ENCODE measurements around the gene MAML2.
A peak's percentile ranks its signal among the peaks of the same experiment; 100 is the strongest.

Gene MAML2

DNA sequence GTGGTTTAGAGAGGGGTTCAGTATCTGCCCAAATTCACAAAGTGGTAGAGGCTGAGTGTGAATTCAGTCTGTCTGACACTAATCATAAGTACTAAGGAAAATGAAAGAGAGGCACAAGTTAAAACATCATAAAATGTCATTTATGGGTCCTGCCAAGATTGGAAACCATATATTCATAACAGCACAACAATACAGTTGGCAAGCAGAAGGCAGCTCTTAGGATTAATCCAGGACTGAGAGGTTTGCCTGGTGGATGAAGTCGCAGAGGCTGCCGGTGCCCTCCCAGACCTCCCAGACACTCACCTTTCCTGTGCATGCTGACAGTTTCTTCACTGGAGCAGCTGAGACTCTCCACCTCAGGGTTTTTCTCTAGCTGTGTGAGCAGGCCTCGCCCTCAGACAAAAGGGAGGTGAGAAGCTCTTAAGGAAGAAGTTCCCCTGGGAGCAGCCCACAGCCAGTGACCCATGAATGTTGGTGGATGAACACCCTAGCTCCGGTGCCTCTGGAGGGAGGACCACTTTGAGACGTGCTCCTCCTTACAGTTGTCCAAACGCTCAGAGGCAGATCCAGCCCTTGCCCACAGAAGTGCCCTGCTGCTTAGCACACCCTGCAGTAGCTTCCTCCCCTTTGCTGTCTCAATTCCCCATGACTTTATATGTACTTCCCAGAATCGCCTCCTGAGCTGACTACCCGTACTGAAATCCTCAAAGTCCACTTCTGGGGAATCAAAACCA lies 43.7 kb downstream of the MAML2 start:
- 72% methylated on average over 5 of the region's 8 CpGs for WGBS (ENCODE audit: insufficient coverage)
- Histone ChIP-seq H3K9me3 (ENCODE audit: control extremely low read depth in 1 of 5, control insufficient read depth in 4 of 5, insufficient read depth in 2 of 5, low read depth in 1 of 5, low read length in 4 of 5) (no peaks in the 10 kb centered on the region), H3K4me3 (ENCODE audit: control insufficient read depth in 1 of 7, extremely low read depth in 1 of 7, insufficient read depth in 4 of 7, low read depth in 2 of 7, low read length in 6 of 7) (no peak overlapping the region), H3K4me1 (ENCODE audit: control extremely low read depth in 1 of 4, control insufficient read depth in 4 of 4, insufficient read depth in 4 of 4, low read length in 3 of 4) (peaks cover 1 to 14% (median 6%) of the 10 kb centered on the region in 4 experiments), H3K27ac (ENCODE audit: insufficient read depth in 1 of 2, low read depth in 1 of 2, low read length in 2 of 2, poor library complexity in 1 of 2, severe bottlenecking in 2 of 2) (no peak overlapping the region), H3K27me3 (replicated peaks in 2 of 5; ENCODE audit: control insufficient read depth in 4 of 5, insufficient read depth in 5 of 5, low read length in 4 of 5) (no peaks in the 10 kb centered on the region), H3K36me3 (ENCODE audit: control insufficient read depth in 4 of 4, insufficient read depth in 4 of 4, low read length in 3 of 4) (no peaks in the 10 kb centered on the region)
- ChIA-PET POLR2A (interaction anchor here (0.6 kb wide), 1 partner anchor 10 kb away, joined by 4 read pairs; no protein-coding TSS in a partner anchor), CTCF (interaction anchor here (0.9 to 1.9 kb wide), 5 partner anchors 12 to 44 kb away, joined by 3 to 8 read pairs (median 3); partner anchors contain the start of gene MAML2)
- DNase-seq: no peak

DNA sequence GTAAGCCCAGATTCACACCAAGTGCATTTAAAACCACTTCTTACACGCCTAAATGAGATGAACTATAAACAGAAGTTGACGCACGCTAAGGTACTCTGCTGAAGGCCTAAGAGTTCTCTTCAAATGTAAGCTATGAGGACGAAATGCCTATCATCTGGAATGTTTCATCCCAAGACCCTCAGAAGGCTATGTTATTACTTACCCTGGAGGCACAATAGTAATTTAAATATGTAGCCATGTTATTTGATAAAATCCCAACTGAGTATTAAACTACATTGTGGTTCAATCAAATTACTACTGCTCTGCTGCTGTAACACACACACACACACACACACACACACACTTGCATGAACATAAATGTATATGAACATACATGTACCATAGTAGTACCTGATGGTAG lies 47.6 kb downstream of the MAML2 start:
- no peaks in the 10 kb centered on the region for H3K36me3 ChIP-seq (ENCODE audit: control insufficient read depth in 4 of 4, insufficient read depth in 4 of 4, low read length in 3 of 4)
- no peaks in the 10 kb centered on the region for H3K9me3 ChIP-seq (ENCODE audit: control extremely low read depth in 1 of 5, control insufficient read depth in 4 of 5, insufficient read depth in 2 of 5, low read depth in 1 of 5, low read length in 4 of 5)
- no peak overlapping the region for H3K4me3 ChIP-seq (ENCODE audit: control insufficient read depth in 1 of 7, extremely low read depth in 1 of 7, insufficient read depth in 4 of 7, low read depth in 2 of 7, low read length in 6 of 7)
- ChIA-PET CTCF (interaction anchor here (1.9 to 2.0 kb wide), 2 partner anchors 8 to 36 kb away, joined by 7 to 8 read pairs; no protein-coding TSS in a partner anchor), POLR2A (no interaction called here)
- H3K27ac ChIP-seq (ENCODE audit: insufficient read depth in 1 of 2, low read depth in 1 of 2, low read length in 2 of 2, poor library complexity in 1 of 2, severe bottlenecking in 2 of 2): no peak overlapping the region
- peaks cover 7 to 14% (median 10%) of the 10 kb centered on the region in 4 experiments for H3K4me1 ChIP-seq (ENCODE audit: control extremely low read depth in 1 of 4, control insufficient read depth in 4 of 4, insufficient read depth in 4 of 4, low read length in 3 of 4)
- no CpG with 5 or more reads among the region's 4 CpGs for WGBS (ENCODE audit: insufficient coverage)
- no peaks in the 10 kb centered on the region for H3K27me3 ChIP-seq (replicated peaks in 2 of 5; ENCODE audit: control insufficient read depth in 4 of 5, insufficient read depth in 5 of 5, low read length in 4 of 5)
- no peak for DNase-seq

DNA sequence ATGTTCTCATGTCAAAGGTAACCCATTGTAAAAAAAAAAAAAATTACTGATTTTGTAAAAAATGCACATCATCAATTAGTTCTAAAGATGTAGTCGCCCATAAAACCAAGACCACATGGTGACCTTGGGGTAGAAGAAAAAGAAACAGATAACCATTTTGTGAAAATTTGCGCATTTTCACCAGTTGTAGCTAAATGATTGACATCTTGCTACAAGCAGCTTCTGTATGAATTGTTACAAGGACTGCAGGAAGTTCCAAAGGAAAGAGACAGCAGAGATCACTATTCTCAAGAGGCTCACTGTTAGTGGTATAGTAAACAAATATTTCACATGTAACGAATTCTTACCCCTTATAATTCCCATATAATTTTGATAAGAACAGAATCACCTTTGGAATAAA lies 48.7 kb downstream of the MAML2 start:
- H3K27ac ChIP-seq (ENCODE audit: insufficient read depth in 1 of 2, low read depth in 1 of 2, low read length in 2 of 2, poor library complexity in 1 of 2, severe bottlenecking in 2 of 2): no peak overlapping the region
- no peak overlapping the region for H3K4me3 ChIP-seq (ENCODE audit: control insufficient read depth in 1 of 7, extremely low read depth in 1 of 7, insufficient read depth in 4 of 7, low read depth in 2 of 7, low read length in 6 of 7)
- CTCF ChIA-PET: interaction anchor here (0.7 to 2.0 kb wide), 4 partner anchors 9 to 50 kb away, joined by 3 to 8 read pairs (median 6); no protein-coding TSS in a partner anchor
- WGBS (ENCODE audit: insufficient coverage): 80% methylated on average over 2 of the region's 3 CpGs
- DNase-seq: no peak
- H3K27me3 ChIP-seq (replicated peaks in 2 of 5; ENCODE audit: control insufficient read depth in 4 of 5, insufficient read depth in 5 of 5, low read length in 4 of 5): no peaks in the 10 kb centered on the region
- POLR2A ChIA-PET: no interaction called here
- H3K9me3 ChIP-seq (ENCODE audit: control extremely low read depth in 1 of 5, control insufficient read depth in 4 of 5, insufficient read depth in 2 of 5, low read depth in 1 of 5, low read length in 4 of 5): no peaks in the 10 kb centered on the region
- peaks cover 7 to 14% (median 9%) of the 10 kb centered on the region in 4 experiments for H3K4me1 ChIP-seq (ENCODE audit: control extremely low read depth in 1 of 4, control insufficient read depth in 4 of 4, insufficient read depth in 4 of 4, low read length in 3 of 4)
- H3K36me3 ChIP-seq (ENCODE audit: control insufficient read depth in 4 of 4, insufficient read depth in 4 of 4, low read length in 3 of 4): no peaks in the 10 kb centered on the region

DNA sequence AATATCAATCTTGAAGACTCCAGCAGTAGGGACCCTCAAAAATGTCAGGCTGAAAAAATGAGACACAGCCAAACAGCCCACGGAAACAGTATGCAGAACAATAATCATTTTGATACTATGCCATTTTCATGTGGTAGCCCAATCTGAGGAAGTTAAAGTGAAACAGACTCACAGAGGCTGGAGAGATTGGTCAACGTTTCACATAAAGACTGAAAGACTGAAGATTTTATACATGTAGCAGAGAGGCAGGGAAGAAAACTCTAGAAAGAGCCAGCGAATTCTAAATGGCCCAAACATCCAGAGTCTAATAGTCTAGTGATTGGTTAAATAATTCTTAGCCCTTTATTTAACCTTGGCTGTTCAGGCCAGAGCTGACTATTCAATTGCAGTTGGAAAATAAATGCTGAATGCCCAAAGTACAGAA lies 49.4 kb downstream of the MAML2 start:
- no peaks in the 10 kb centered on the region for H3K27me3 ChIP-seq (replicated peaks in 2 of 5; ENCODE audit: control insufficient read depth in 4 of 5, insufficient read depth in 5 of 5, low read length in 4 of 5)
- peaks cover 7 to 14% (median 8%) of the 10 kb centered on the region in 4 experiments for H3K4me1 ChIP-seq (ENCODE audit: control extremely low read depth in 1 of 4, control insufficient read depth in 4 of 4, insufficient read depth in 4 of 4, low read length in 3 of 4)
- POLR2A ChIA-PET: no interaction called here
- H3K9me3 ChIP-seq (ENCODE audit: control extremely low read depth in 1 of 5, control insufficient read depth in 4 of 5, insufficient read depth in 2 of 5, low read depth in 1 of 5, low read length in 4 of 5): no peaks in the 10 kb centered on the region
- no peaks in the 10 kb centered on the region for H3K36me3 ChIP-seq (ENCODE audit: control insufficient read depth in 4 of 4, insufficient read depth in 4 of 4, low read length in 3 of 4)
- H3K4me3 ChIP-seq (ENCODE audit: control insufficient read depth in 1 of 7, extremely low read depth in 1 of 7, insufficient read depth in 4 of 7, low read depth in 2 of 7, low read length in 6 of 7): peak overlapping the region in 1 of 7 experiments; percentile 30
- DNase-seq: peak in 2 of 3 donors; percentile 59 to 77
- CTCF ChIA-PET: interaction anchor here (0.7 to 2.0 kb wide), 5 partner anchors 10 to 50 kb away, joined by 3 to 8 read pairs (median 4); no protein-coding TSS in a partner anchor
- WGBS (ENCODE audit: insufficient coverage): no CpG with 5 or more reads among the region's 3 CpGs
- H3K27ac ChIP-seq (ENCODE audit: insufficient read depth in 1 of 2, low read depth in 1 of 2, low read length in 2 of 2, poor library complexity in 1 of 2, severe bottlenecking in 2 of 2): peak overlapping the region in 1 of 2 experiments; percentile 65

DNA sequence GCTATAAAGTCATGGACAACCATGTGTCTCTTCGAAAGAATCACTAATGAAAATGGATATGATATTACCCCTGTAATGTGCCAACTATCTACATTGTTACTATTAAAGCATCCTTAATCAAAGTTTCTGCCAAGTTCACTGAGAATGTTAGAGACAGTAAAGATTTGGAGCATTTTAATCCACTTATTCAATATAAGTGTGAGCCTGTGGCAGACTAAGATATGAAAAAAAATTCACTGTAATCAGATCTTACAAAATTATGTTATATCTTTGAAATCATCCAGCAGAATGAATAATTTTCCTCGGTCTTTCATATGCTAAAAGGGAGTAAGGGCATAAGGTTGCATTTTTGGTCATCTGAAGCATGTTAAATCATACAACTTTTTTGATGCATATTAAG lies 49.9 kb downstream of the MAML2 start:
- WGBS (ENCODE audit: insufficient coverage): no CpG with 5 or more reads among the region's 2 CpGs
- POLR2A ChIA-PET: no interaction called here
- no peak overlapping the region for H3K27ac ChIP-seq (ENCODE audit: insufficient read depth in 1 of 2, low read depth in 1 of 2, low read length in 2 of 2, poor library complexity in 1 of 2, severe bottlenecking in 2 of 2)
- H3K9me3 ChIP-seq (ENCODE audit: control extremely low read depth in 1 of 5, control insufficient read depth in 4 of 5, insufficient read depth in 2 of 5, low read depth in 1 of 5, low read length in 4 of 5): no peaks in the 10 kb centered on the region
- CTCF ChIA-PET: interaction anchor here (0.6 to 2.0 kb wide), 4 partner anchors 10 to 238 kb away, joined by 3 to 8 read pairs (median 6); no protein-coding TSS in a partner anchor
- no peak overlapping the region for H3K4me3 ChIP-seq (ENCODE audit: control insufficient read depth in 1 of 7, extremely low read depth in 1 of 7, insufficient read depth in 4 of 7, low read depth in 2 of 7, low read length in 6 of 7)
- no peaks in the 10 kb centered on the region for H3K36me3 ChIP-seq (ENCODE audit: control insufficient read depth in 4 of 4, insufficient read depth in 4 of 4, low read length in 3 of 4)
- no peaks in the 10 kb centered on the region for H3K27me3 ChIP-seq (replicated peaks in 2 of 5; ENCODE audit: control insufficient read depth in 4 of 5, insufficient read depth in 5 of 5, low read length in 4 of 5)
- DNase-seq: no peak
- H3K4me1 ChIP-seq (ENCODE audit: control extremely low read depth in 1 of 4, control insufficient read depth in 4 of 4, insufficient read depth in 4 of 4, low read length in 3 of 4): peaks cover 7 to 14% (median 8%) of the 10 kb centered on the region in 4 experiments

DNA sequence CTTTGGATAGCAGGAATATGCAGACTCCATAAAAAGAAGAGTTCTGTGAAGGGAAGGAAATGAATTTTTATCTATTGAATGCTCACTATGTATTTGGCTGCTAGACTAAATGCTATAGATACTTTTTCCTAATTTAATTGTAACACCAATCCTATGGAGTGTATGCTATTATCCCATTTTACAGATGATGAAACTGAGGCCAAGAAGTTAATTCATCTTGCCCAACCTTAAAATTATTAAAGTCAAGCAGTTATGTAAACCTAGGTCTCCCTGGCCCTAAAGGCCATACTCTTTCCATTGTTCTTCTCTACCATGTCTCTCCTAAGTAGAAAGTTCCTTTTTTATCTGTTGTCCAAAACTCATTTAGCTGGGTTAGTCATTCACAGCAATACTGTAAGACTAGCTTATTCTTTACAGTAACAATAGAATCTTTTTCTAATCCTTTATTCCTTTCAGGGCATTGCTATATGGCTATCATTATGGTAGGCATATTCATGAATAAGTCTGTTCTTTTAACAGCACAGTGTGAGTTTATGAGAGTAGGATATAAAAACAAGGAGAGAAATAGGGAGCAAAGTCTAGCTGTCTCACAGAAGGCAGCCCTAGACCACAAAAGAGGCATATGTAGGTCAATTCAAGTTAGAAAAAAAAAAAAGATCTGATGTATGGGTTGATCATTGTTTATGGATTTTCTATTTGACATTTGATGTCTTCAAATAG lies 50.5 kb downstream of the MAML2 start:
- H3K36me3 ChIP-seq (ENCODE audit: control insufficient read depth in 4 of 4, insufficient read depth in 4 of 4, low read length in 3 of 4): no peaks in the 10 kb centered on the region
- DNase-seq: no peak
- H3K27me3 ChIP-seq (replicated peaks in 2 of 5; ENCODE audit: control insufficient read depth in 4 of 5, insufficient read depth in 5 of 5, low read length in 4 of 5): no peaks in the 10 kb centered on the region
- H3K4me3 ChIP-seq (ENCODE audit: control insufficient read depth in 1 of 7, extremely low read depth in 1 of 7, insufficient read depth in 4 of 7, low read depth in 2 of 7, low read length in 6 of 7): no peak overlapping the region
- H3K27ac ChIP-seq (ENCODE audit: insufficient read depth in 1 of 2, low read depth in 1 of 2, low read length in 2 of 2, poor library complexity in 1 of 2, severe bottlenecking in 2 of 2): no peak overlapping the region
- POLR2A ChIA-PET: no interaction called here
- CTCF ChIA-PET: interaction anchor here (0.6 to 1.0 kb wide), 2 partner anchors 13 to 237 kb away, joined by 3 to 4 read pairs; no protein-coding TSS in a partner anchor
- H3K4me1 ChIP-seq (ENCODE audit: control extremely low read depth in 1 of 4, control insufficient read depth in 4 of 4, insufficient read depth in 4 of 4, low read length in 3 of 4): peaks cover 7 to 16% (median 8%) of the 10 kb centered on the region in 4 experiments
- no peaks in the 10 kb centered on the region for H3K9me3 ChIP-seq (ENCODE audit: control extremely low read depth in 1 of 5, control insufficient read depth in 4 of 5, insufficient read depth in 2 of 5, low read depth in 1 of 5, low read length in 4 of 5)

DNA sequence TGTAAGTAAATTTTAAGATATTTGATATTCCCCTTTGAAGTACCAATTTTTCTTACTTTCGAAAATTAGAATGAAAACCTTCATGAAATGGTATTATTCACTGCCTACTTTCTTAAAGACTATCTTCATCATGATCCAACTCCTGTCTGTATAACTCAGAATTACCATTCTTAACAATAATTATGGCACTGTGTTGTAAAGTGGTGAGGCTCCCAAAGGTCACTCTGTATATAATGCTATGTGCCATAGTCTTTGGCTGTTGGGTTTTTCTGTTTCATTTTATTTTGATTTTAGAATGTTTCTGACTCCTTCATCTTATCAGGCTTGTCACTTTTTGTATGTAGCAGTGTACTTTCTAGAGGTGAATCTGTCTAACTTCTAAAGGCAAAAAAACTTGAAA lies 52.4 kb downstream of the MAML2 start:
- POLR2A ChIA-PET: no interaction called here
- CTCF ChIA-PET: interaction anchor here (1.1 kb wide), 1 partner anchor 11 kb away, joined by 3 read pairs; no protein-coding TSS in a partner anchor
- no peaks in the 10 kb centered on the region for H3K27me3 ChIP-seq (replicated peaks in 2 of 5; ENCODE audit: control insufficient read depth in 4 of 5, insufficient read depth in 5 of 5, low read length in 4 of 5)

More for the DNA sequence above, 52.4 kb downstream of the MAML2 start:
- Histone ChIP-seq H3K36me3 (ENCODE audit: control insufficient read depth in 4 of 4, insufficient read depth in 4 of 4, low read length in 3 of 4) (no peaks in the 10 kb centered on the region), H3K27ac (ENCODE audit: insufficient read depth in 1 of 2, low read depth in 1 of 2, low read length in 2 of 2, poor library complexity in 1 of 2, severe bottlenecking in 2 of 2) (no peak overlapping the region), H3K9me3 (ENCODE audit: control extremely low read depth in 1 of 5, control insufficient read depth in 4 of 5, insufficient read depth in 2 of 5, low read depth in 1 of 5, low read length in 4 of 5) (no peaks in the 10 kb centered on the region), H3K4me1 (ENCODE audit: control extremely low read depth in 1 of 4, control insufficient read depth in 4 of 4, insufficient read depth in 4 of 4, low read length in 3 of 4) (peaks cover 7 to 16% (median 8%) of the 10 kb centered on the region in 4 experiments), H3K4me3 (ENCODE audit: control insufficient read depth in 1 of 7, extremely low read depth in 1 of 7, insufficient read depth in 4 of 7, low read depth in 2 of 7, low read length in 6 of 7) (no peak overlapping the region)
- WGBS (ENCODE audit: insufficient coverage): no CpG with 5 or more reads among the region's 1 CpG
- DNase-seq: no peak
